Brain microvascular endothelial cell (primary cell): ENCODE measurements around the gene ERBB4.
"Not testable (repeated sequence)": the region's sequence is repeated elsewhere in the genome, so short reads cannot be mapped to it uniquely, and the experiment has no call there.

Experiments
- DNase-seq: peaks from one replicate; pipeline ENCODE4 v3.0.0-alpha.2; 2020
- H3K27ac ChIP-seq: fragments of 250-450 bp; sonication (Bioruptor Pico); 2 replicates; pipeline ENCODE4 v1.5.1; 2020; ENCODE audit warnings: mild to moderate bottlenecking, moderate library complexity
- H3K27me3 ChIP-seq: fragments of 250-450 bp; sonication (Bioruptor Pico); replicated peaks from 2 replicates; pipeline ENCODE4 v1.5.1; 2020; ENCODE audit warnings: mild to moderate bottlenecking
- H3K36me3 ChIP-seq: fragments of 250-450 bp; sonication (Bioruptor Pico); replicated peaks from 2 replicates; pipeline ENCODE4 v1.5.1; 2020; ENCODE audit warnings: mild to moderate bottlenecking
- H3K4me3 ChIP-seq: 2 replicates; pipeline ENCODE4 v1.5.1; 2011; ENCODE audit warnings: low read depth, mild to moderate bottlenecking, control low read depth, low read length, moderate library complexity
- in situ Hi-C: cut with HindIII; loops from 2 replicates; pipeline ENCODE4 v1.10.0; 2017; ENCODE audit warnings: low sequenced_read_pairs, low pct_ligation_motif_present
- TF ChIP-seq, protein P1 (sequence below): IDR thresholded peaks from 2 replicates; pipeline ENCODE4 v1.5.1; 2011; ENCODE audit warnings: low read depth, mild to moderate bottlenecking, moderate library complexity, low read length, control low read depth, inconsistent platforms; ENCODE audit errors: missing control alignments

Gene ERBB4

GRCh38 chr2:211599146-211599545 is 939.5 kb downstream of the ERBB4 start:
- Histone ChIP-seq H3K27me3 (no peaks in the 10 kb centered on the region), H3K27ac (no peak overlapping the region), H3K4me3 (no peak overlapping the region), H3K36me3 (no peaks in the 10 kb centered on the region)
- TF ChIP-seq, protein P1, sequence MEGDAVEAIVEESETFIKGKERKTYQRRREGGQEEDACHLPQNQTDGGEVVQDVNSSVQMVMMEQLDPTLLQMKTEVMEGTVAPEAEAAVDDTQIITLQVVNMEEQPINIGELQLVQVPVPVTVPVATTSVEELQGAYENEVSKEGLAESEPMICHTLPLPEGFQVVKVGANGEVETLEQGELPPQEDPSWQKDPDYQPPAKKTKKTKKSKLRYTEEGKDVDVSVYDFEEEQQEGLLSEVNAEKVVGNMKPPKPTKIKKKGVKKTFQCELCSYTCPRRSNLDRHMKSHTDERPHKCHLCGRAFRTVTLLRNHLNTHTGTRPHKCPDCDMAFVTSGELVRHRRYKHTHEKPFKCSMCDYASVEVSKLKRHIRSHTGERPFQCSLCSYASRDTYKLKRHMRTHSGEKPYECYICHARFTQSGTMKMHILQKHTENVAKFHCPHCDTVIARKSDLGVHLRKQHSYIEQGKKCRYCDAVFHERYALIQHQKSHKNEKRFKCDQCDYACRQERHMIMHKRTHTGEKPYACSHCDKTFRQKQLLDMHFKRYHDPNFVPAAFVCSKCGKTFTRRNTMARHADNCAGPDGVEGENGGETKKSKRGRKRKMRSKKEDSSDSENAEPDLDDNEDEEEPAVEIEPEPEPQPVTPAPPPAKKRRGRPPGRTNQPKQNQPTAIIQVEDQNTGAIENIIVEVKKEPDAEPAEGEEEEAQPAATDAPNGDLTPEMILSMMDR, result no peak
- in situ Hi-C loops, result no loop called here
- DNase-seq, result no peak

DNA sequence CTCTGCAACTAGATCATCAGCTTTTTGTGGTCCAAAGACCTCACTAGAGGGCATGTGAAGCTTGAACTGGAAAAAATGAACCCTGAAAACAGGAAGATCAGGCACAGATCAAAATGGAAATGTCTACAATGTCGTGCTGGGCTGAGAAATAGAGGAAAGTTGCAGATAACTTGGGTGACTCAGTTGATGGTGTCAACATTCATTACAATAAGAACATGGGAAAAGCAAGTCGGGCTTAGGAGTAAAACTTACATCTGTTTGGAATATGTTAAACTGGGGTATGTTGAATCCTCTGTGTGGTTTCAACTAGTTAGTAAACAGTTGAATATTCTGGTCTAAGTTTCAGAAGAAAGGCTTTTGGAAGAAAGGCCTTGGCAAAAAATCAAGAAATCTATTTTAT is 940.4 kb downstream of the ERBB4 start:
- TF ChIP-seq, protein P1, result no peak
- H3K4me3 ChIP-seq, result no peak overlapping the region
- no peak overlapping the region for H3K27ac ChIP-seq
- no peaks in the 10 kb centered on the region for H3K27me3 ChIP-seq
- in situ Hi-C loops, result no loop called here
- no peak for DNase-seq
- no peaks in the 10 kb centered on the region for H3K36me3 ChIP-seq

GRCh38 chr2:211592006-211592405 is 946.6 kb downstream of the ERBB4 start:
- in situ Hi-C loops, DNase-seq, H3K27me3 ChIP-seq, H3K4me3 ChIP-seq, H3K36me3 ChIP-seq, H3K27ac ChIP-seq: not testable (repeated sequence)

DNA sequence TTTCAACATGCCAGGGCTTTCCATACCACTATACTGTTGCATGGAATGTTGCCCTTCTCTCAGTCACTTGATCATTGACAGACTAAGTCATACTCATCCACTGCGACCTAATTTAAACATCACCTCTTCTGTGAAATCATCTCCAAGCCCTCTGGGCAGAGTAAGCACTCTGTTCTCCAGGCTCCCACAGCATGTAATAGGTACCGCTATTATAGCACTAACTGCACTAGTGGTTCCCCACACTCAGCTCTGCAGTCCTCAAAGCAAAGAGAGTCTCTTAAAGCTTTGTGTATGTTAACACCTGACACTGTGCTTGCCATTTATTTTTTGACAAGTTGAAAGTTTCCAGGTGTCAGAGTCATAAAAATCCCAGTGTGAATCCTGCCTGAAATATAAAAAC is 947.2 kb downstream of the ERBB4 start:
- TF ChIP-seq, protein P1, result no peak

GRCh38 chr2:211568439-211568838 is 970.2 kb downstream of the ERBB4 start:
- in situ Hi-C loops, result no loop called here
- H3K27ac ChIP-seq, result no peak overlapping the region
- H3K36me3 ChIP-seq, result no peaks in the 10 kb centered on the region
- no peak overlapping the region for H3K4me3 ChIP-seq
- no peak for DNase-seq
- no peaks in the 10 kb centered on the region for H3K27me3 ChIP-seq
- TF ChIP-seq, protein P1, result no peak

More for the DNA sequence above, 947.2 kb downstream of the ERBB4 start:
- DNase-seq, result no peak
- Histone ChIP-seq H3K27ac (no peak overlapping the region), H3K36me3 (no peaks in the 10 kb centered on the region), H3K4me3 (no peak overlapping the region), H3K27me3 (no peaks in the 10 kb centered on the region)
- in situ Hi-C loops, result no loop called here

DNA sequence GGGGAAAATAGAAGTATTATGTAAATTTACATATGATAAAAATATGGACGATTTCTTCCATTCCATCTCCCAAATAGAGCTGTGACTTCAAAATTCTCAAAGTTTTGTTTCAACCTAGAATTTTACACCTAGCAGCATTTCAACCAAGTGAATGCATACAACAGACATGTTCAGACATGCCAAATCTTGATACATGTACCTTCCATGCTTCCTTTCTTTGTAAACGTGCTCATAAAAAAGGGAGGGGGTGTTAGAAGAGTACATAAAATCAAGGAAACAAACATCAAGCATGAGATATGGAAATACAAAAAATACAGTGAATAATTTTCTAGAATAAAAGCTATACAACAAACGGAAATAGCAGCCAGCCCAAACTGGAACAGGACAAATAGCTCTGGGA is 974.2 kb downstream of the ERBB4 start:
- no peak for DNase-seq
- Histone ChIP-seq H3K4me3 (no peak overlapping the region), H3K27me3 (no peaks in the 10 kb centered on the region), H3K36me3 (no peaks in the 10 kb centered on the region), H3K27ac (no peak overlapping the region)
- TF ChIP-seq, protein P1, result no peak
- in situ Hi-C loops, result no loop called here

DNA sequence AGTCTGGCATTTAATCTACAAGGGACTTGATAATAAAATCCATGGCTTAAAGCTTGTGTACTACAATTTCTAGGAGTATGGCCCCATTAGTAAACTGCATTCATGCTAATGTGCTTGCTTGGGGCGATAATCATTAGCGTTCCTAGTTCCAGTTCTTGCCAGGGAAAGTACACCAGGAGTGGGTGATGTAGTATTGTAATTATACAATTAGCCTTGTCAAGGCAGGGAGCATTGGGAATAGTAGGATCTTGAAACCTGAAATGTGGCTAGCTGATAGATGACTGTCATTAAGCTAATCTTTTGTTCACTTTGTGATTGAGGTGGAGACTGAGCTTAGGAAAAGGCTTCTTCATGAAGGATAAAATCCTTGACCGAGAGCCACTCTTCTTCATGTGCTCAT is 993.0 kb downstream of the ERBB4 start:
- TF ChIP-seq, protein P1, result no peak
- H3K27ac ChIP-seq, result no peak overlapping the region
- no peaks in the 10 kb centered on the region for H3K36me3 ChIP-seq
- no peak for DNase-seq
- no peaks in the 10 kb centered on the region for H3K27me3 ChIP-seq
- H3K4me3 ChIP-seq, result no peak overlapping the region
- in situ Hi-C loops, result no loop called here
